IPS-18a (cell line): ENCODE measurements around the gene ELMO3.

ENCODE experiments used
- H3K27ac ChIP-seq: one replicate; pipeline ENCODE4 v1.5.1; 2013; ENCODE audit warnings: low read length
- H3K27me3 ChIP-seq: one replicate; pipeline ENCODE4 v1.6.1; 2013; ENCODE audit warnings: mild to moderate bottlenecking, low read length; ENCODE audit not compliant: control insufficient read depth, insufficient read depth
- H3K36me3 ChIP-seq: one replicate; pipeline ENCODE4 v1.6.1; 2013; ENCODE audit warnings: low read depth, low read length; ENCODE audit not compliant: control insufficient read depth
- H3K4me1 ChIP-seq: one replicate; pipeline ENCODE4 v1.6.1; 2013; ENCODE audit warnings: low read depth, low read length; ENCODE audit not compliant: control insufficient read depth
- H3K4me3 ChIP-seq: one replicate; pipeline ENCODE4 v1.5.1; 2013; ENCODE audit warnings: low read length
- H3K9ac ChIP-seq: one replicate; pipeline ENCODE4 v1.6.1; 2013; ENCODE audit warnings: mild to moderate bottlenecking, low read length, moderate library complexity
- H3K9me3 ChIP-seq: one replicate; pipeline ENCODE4 v1.6.1; 2013; ENCODE audit warnings: low read depth, low read length; ENCODE audit not compliant: control insufficient read depth

Gene ELMO3

DNA sequence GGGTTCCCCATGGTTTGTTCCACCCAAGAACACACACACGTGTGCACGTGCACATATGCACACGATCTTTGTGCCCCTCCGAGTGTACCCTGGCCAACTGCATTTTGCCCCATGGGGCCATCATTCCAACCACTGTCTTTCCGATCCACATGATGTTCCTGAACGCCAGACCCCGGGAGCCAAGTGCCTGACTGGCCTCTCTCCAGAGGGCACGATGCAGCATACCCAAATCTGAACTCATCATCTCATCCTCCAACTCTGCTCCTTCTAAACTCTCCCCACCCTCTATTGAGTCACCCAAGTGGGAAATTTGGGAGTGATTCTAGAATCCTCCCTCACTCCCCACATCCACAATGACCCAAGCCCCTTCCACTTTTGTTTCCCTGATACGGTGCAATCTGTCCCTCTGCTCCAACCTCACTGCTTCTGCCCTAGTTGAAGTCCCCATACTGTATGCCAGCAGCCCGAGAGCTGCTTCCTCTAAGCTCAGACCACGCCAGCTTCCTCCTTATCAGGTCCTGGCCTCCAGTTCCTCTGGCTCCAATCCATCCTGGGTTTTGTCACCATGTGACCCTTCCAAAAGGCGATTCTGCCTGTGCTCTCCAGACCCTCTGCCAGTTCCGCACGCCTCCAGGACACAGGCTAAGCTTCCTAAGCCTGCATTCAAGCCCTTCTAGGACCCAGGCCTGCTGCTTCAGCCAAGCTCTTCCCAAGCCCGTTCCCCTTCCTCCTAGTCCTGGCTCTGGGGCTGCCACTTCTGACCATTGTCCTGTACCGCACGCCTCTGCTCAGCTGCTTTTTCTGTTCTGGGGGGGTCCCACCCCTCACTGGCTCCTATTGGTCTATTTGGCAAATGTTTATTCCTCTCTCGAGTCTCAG lies 17.9 kb downstream of the ELMO3 start:
- Histone ChIP-seq H3K4me3 (no peak overlapping the region), H3K27me3 (peaks cover 8% of the 10 kb centered on the region), H3K36me3 (no peaks in the 10 kb centered on the region), H3K4me1 (no peaks in the 10 kb centered on the region), H3K9me3 (no peaks in the 10 kb centered on the region), H3K9ac (no peak overlapping the region), H3K27ac (no peak overlapping the region)

DNA sequence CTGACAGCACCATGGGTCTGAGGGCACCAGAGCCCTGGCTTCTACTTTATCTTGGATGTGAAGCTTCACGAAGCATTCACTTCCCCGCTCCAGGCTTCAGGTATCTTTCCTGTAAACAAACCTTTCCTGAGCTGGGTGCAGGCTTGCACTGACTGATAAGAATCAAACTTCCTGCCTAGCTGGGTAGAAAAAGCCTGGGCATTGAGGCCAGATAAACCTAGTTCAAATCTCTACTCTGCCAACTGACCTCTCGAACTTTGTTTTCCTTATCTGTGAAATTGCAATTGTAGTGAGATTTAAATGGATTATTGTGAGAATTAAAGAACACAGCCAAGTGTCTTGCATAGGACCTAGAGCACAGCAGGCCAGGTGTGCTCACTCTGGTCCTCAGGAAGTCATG lies 25.1 kb downstream of the ELMO3 start:
- Histone ChIP-seq H3K9ac (no peak overlapping the region), H3K36me3 (peaks cover 8% of the 10 kb centered on the region), H3K4me1 (peaks cover 4% of the 10 kb centered on the region), H3K27me3 (peaks cover 4% of the 10 kb centered on the region), H3K27ac (no peak overlapping the region), H3K4me3 (no peak overlapping the region), H3K9me3 (no peaks in the 10 kb centered on the region)

DNA sequence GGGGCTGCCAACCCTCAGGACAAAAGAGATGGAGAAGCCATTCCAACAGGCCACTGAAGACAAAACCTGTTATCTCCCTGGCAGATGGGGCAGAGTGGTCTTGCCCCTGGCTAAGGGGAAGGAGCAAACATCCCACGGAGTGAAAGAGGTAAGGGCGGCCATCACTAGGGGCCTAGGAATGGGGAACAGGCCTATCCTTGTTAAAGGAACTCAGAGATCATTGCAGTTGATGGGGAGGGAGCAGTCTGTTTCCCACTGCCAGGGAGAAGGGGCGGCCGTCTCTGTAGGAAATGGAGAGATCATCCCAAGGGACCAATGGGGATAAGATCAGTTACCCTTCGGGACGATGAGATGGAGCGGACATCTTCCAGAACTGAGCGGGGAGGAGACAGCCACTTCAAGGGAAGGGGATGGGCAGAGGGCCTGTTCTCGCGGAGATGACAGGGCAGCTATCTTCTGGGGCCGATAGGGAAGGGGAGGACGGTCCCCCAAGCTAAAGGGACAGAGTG lies 27.4 kb downstream of the ELMO3 start:
- H3K27ac ChIP-seq: no peak overlapping the region

DNA sequence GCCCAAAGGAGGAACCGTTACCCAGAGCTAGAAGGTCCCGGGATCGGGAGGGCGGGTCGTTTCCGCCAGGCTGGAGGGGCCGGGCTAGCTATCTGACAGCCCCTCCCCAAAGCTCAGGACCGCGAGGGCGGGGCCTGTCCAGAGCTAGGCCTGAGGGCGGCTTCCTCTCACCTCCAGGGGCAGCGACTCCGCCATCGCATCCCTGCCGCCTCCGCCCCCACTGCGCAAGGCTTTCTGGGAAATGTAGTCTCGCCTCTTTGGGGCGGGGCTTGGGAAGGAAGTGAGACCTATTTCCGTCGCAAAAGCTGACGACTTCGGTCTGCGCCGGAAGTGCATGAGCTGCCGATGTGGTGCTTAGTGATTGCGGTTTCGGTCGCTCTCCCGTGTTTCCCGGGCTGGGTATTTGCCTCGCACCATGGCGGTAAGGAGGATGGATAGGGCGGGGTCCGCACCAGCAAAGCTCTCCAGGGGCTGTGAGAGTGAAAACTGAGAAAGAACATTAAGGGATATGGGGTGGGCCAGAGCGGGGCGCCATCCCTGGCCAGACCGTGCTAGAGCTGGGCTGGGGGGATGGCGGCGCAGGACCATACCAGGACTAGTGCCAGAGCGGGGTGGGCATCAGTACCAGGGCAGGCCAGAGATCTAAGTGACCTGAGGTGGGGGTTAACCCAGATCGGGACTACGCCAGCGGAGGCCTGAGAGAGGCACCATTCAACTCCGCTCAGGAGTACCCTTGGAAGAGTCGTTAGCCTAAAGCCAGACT lies 28.1 kb downstream of the ELMO3 start, which contains the start of gene TMEM208:
TSS of gene TMEM208 (plus strand) at position 327 of the 763 bp plus-strand sequence. CDS start at position 416, 89 bp downstream.
- H3K36me3 ChIP-seq: peaks cover 38% of the 10 kb centered on the region
- H3K4me3 ChIP-seq: peak within 1 kb of the TSS; percentile 88
- no peak within 1 kb of the TSS for H3K27ac ChIP-seq
- H3K9ac ChIP-seq: peak within 1 kb of the TSS; percentile 70
- H3K9me3 ChIP-seq: no peaks in the 10 kb centered on the region
- peaks cover 4% of the 10 kb centered on the region for H3K4me1 ChIP-seq
- H3K27me3 ChIP-seq: no peaks in the 10 kb centered on the region

More for the DNA sequence above, 27.4 kb downstream of the ELMO3 start:
- Histone ChIP-seq H3K9ac (no peak overlapping the region), H3K4me3 (peak overlapping the region; percentile 88), H3K27me3 (no peaks in the 10 kb centered on the region), H3K36me3 (peaks cover 32% of the 10 kb centered on the region), H3K4me1 (peaks cover 4% of the 10 kb centered on the region), H3K9me3 (no peaks in the 10 kb centered on the region)

DNA sequence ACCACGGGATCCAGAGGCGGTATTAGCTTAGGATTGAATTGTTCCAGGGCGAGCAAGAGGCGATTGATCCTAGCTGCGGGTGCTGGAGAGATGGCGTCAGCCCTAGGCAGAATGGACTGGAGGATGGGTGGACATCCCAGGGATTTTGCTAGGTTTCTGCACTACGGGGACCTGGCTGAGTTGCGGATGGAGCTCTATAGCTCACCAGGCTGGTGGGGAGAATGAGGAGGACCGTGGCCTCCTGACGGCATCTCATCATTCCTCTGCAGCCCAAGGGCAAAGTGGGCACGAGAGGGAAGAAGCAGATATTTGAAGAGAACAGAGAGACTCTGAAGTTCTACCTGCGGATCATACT lies 28.6 kb downstream of the ELMO3 start:
- H3K36me3 ChIP-seq: peaks cover 38% of the 10 kb centered on the region
- H3K9me3 ChIP-seq: no peaks in the 10 kb centered on the region
- peak overlapping the region; percentile 88 for H3K4me3 ChIP-seq
- H3K27ac ChIP-seq: no peak overlapping the region
- H3K27me3 ChIP-seq: no peaks in the 10 kb centered on the region
- H3K4me1 ChIP-seq: peaks cover 4% of the 10 kb centered on the region
- H3K9ac ChIP-seq: peak overlapping the region; percentile 70

DNA sequence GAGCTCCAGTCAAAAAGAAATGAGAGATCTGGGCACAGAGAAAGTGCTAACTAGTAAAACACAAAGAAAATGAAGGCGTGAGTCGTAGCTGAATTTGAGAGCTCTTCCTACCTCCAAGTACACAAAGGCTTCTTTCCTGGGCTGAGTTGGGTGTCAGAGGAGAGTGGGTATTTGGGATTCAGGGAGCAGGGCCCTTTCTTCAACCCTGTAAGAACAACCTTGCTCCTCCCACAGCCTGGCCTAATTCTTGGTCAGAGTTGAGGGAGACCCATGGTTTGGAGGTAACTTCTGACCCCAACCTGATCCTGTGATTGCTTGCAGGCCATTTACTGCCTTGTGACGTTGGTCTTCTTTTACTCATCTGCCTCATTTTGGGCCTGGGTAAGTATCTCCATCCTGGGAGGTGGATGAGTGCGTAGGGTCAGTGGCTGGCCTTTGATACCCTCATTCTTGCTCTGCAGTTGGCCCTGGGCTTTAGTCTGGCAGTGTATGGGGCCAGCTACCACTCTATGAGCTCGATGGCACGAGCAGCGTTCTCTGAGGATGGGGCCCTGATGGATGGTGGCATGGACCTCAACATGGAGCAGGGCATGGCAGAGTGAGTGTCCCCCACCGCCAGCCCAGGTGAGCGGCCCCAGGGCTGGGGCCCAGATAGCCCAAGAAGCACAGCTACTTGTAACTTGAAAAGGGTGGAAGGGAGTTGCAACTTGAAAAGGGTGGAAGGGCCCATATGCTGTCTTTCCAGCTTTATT lies 29.3 kb downstream of the ELMO3 start:
- Histone ChIP-seq H3K27me3 (no peaks in the 10 kb centered on the region), H3K4me3 (peak overlapping the region; percentile 88), H3K9me3 (no peaks in the 10 kb centered on the region), H3K36me3 (peaks cover 39% of the 10 kb centered on the region), H3K4me1 (peaks cover 4% of the 10 kb centered on the region), H3K27ac (no peak overlapping the region), H3K9ac (peak overlapping the region; percentile 70)

DNA sequence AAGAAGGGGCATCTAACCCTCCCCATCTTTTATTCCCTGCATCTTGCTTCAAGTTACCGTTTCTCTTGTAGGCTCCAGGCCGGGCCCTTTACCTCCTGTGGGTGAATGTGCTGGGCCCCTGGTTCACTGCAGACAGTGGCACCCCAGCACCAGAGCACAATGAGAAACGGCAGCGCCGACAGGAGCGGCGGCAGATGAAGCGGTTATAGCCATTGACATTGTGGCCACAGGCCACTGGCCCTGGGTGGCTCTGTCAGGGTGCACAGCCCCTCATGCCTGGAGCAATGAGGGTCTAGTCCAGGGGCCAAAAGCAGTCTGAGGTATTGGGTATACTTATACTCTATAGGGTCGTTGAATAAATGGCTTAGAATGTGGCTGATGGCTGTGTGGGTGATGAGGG lies 30.0 kb downstream of the ELMO3 start:
- Histone ChIP-seq H3K27ac (no peak overlapping the region), H3K36me3 (peaks cover 43% of the 10 kb centered on the region), H3K4me1 (peaks cover 4% of the 10 kb centered on the region), H3K4me3 (no peak overlapping the region), H3K9me3 (no peaks in the 10 kb centered on the region), H3K9ac (no peak overlapping the region), H3K27me3 (no peaks in the 10 kb centered on the region)

DNA sequence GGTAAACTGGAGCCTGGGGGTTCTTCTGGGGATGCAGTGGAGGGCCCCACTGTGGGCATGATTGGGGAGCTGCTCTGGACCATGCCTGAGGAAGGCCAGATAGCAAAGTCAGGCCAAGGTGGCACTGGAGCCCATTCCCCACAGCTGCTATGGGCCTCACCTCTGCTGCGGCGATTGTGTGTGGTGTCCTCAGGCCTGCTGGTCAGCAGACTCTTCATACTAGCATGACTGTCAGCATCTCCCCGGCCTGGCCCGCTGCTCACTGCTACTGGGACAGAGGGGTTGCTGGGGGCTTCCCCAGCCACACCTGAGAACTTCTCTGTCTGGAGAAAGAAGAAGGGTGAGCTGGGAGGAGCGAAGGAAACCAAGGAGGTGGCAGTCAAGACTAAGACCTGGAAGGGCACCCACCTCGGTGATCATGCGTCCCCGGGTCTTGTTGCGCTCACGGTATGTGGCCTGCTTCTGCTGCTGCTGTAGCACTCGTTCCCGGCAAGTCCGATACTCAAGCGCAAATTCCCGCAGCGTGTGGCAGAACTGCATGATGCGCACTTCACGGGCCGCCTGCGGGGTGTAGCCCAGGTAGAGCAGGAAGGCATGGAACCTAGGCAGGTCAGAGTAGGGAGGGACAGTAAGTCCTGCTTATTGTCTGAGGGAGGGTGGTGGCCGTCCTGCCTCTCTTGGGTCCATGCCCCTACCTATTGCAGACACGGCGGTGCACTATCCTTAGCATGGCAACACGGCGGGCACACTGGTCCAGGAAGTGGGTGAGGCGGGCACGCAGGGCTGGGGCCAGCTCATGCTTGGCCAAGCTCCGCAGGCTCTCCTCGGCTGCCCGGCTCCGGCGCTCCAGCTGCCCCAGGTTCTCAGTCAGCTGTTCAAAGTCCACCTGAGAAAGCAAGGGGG lies 31.2 kb downstream of the ELMO3 start:
- no peak overlapping the region for H3K27ac ChIP-seq
- no peaks in the 10 kb centered on the region for H3K9me3 ChIP-seq
- no peaks in the 10 kb centered on the region for H3K27me3 ChIP-seq
- H3K4me3 ChIP-seq: no peak overlapping the region
- H3K4me1 ChIP-seq: peaks cover 4% of the 10 kb centered on the region
- H3K9ac ChIP-seq: no peak overlapping the region
- H3K36me3 ChIP-seq: peaks cover 43% of the 10 kb centered on the region

DNA sequence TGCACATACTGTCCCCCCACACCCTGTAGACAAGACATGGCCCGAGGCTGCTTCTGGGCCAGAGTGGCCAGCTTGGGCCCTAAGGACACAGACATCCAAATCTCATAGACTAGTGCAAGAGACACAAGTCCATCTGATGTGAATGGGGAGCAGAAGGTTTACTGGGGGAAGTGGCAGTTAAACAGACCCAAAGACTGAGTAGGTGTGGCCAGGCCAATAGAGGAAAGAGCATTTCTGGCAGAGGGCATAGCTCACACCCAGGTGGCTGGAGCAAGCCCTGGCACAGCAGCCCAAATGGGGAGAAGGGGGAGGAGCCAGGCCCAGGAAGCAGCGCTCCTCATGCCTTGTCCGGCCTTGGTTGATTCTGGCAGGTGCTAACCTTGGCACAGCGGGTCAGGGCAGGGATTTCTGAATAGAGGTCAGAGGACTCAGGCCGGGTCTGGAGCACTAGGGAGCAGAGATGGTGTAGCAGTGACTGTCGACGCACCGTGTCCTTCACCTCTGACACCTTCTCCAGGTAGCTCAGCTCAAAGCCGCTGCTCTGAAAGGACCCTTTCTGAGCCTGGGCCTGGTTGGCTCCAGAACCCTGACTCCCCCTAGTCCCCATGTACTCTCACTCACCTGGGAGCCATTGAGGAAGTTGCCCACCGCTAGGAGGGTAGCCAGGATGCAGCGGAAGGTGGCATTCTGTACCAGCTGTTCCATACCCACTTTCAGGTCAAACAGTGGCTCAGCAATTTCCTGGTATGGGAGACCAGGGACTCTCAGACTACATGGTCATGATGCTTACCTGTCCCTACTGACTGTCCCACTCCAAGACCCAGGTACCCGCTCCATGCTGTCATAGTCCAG lies 32.1 kb downstream of the ELMO3 start:
- Histone ChIP-seq H3K36me3 (peaks cover 43% of the 10 kb centered on the region), H3K27ac (no peak overlapping the region)

DNA sequence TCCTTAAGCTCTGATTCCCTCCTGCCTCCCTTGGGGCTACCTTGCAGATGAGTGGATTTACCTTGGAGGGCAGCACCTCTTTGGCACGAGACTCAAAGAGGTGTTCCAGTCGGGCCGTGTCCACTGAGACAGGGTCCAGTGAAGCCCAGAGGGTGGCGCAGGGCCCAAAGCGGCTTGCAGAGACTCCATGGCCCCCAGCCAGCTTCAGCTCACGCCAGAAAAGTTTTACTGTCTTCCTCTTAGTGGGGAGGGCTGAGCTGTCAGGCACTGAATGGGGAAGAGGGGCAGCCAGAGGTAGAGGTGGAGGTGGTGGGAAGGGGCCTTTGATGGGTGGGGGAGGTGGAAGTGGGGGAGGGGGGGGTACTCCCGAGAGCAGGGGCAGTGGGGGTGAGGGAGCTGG lies 34.7 kb downstream of the ELMO3 start:
- Histone ChIP-seq H3K36me3 (peaks cover 43% of the 10 kb centered on the region), H3K9ac (no peak overlapping the region), H3K27ac (no peak overlapping the region), H3K4me3 (no peak overlapping the region), H3K27me3 (no peaks in the 10 kb centered on the region), H3K9me3 (no peaks in the 10 kb centered on the region), H3K4me1 (no peaks in the 10 kb centered on the region)

More for the DNA sequence above, 32.1 kb downstream of the ELMO3 start:
- Histone ChIP-seq H3K4me1 (peaks cover 4% of the 10 kb centered on the region), H3K4me3 (no peak overlapping the region), H3K9me3 (no peaks in the 10 kb centered on the region), H3K9ac (no peak overlapping the region), H3K27me3 (no peaks in the 10 kb centered on the region)
